DOHH2 (cell line): Measurements from ENCODE around the gene NR3C2.

Experiments used
- CTCF ChIP-seq: fragments of 200-600 bp; sonication (generic); IDR thresholded peaks from one replicate; pipeline ENCODE4 v1.5.1; 2014; ENCODE audit warnings: antibody characterized with exemption, mild to moderate bottlenecking, low read depth, low read length; ENCODE audit not compliant: poor library complexity, severe bottlenecking
- EZH2phosphoT487 ChIP-seq: fragments of 200-600 bp; sonication (generic); IDR thresholded peaks from 2 replicates; pipeline ENCODE4 v1.6.1; 2017; ENCODE audit warnings: borderline replicate concordance, mild to moderate bottlenecking, antibody characterized with exemption, low read length, moderate library complexity, mixed read lengths

DNA sequence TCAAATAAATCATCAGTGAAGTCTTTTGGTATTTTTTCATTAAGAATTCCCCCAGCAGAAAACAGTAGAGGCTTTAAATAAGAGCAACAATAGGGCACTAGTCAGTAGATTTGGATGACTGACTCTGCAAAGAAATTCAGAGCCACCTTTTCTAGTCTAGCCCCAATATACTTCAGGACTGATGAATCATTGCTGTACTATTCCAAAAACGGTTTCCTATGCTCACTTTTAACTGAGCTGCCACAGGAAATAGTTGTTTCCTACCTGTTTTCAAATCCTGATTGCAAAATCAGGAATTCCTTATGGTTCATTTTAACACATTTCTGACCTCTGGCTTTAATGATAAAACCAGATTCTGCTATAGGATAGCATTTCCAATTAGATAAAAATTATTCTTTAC, 171.6 kb downstream of the NR3C2 start:
- no peak for TF ChIP-seq CTCF
- TF ChIP-seq EZH2phosphoT487, result no peak
